Endothelial cell of umbilical vein (primary cell): ENCODE measurements around the gene MMADHC. TPM values are rescaled to one million over a fixed set of nuclear protein-coding genes. Genes with fewer than 3 reads are reported as not detected.

ENCODE experiments used
- BruUV-seq: library from RNA; stranded (reverse); fragments of 400-500 nt; replicated peaks from 2 replicates; lab custom pipeline; 2021; lab: Mats Ljungman, UMichigan
- CTCF ChIA-PET: fragments of 300-600, 350-600 bp; sonication (Branson Sonifier 250); formaldehyde crosslinking; loops from one replicate; lab custom pipeline; 2021; ENCODE audit warnings: antibody characterized with exemption, inconsistent platforms; lab: Charles Lee
- POLR2A ChIA-PET: fragments of 300-600, 350-600 bp; sonication (Branson Sonifier 250); formaldehyde crosslinking; loops from one replicate; lab custom pipeline; 2021; ENCODE audit warnings: antibody characterized with exemption, inconsistent platforms; lab: Charles Lee
- DNase-seq: peaks from one replicate; pipeline ENCODE4 v3.0.0-alpha.2; 2011; ENCODE audit warnings: low read depth, low spot score
- FAIRE-seq: peaks from 2 replicates; lab custom pipeline; 2011; peaks lifted over from hg19 to GRCh38; lab: Jason Lieb, UNC
- H2AFZ ChIP-seq: 2 replicates; pipeline ENCODE4 v1.6.0; 2012; ENCODE audit warnings: low read depth, low read length, control low read depth, inconsistent platforms
- H3K27ac ChIP-seq: 2 replicates; pipeline ENCODE4 v1.5.1; 2011; ENCODE audit warnings: low read depth, mild to moderate bottlenecking, control low read depth, low read length, moderate library complexity; ENCODE audit not compliant: insufficient read depth
- H3K27me3 ChIP-seq, 2 experiments: 2 replicates each; pipeline versions ENCODE4 v1.6.0 to v1.6.1; 2011; ENCODE audit warnings: low read length in 2 of 2, mixed read lengths in 1 of 2; ENCODE audit not compliant: control insufficient read depth in 2 of 2, insufficient read depth in 2 of 2
- H3K36me3 ChIP-seq, 2 experiments: 2 replicates in 1 of 2; 3 replicates in 1 of 2; pipeline ENCODE4 v1.5.1; 2011; ENCODE audit warnings: low read length in 2 of 2, mild to moderate bottlenecking in 1 of 2, moderate library complexity in 1 of 2; ENCODE audit not compliant: control insufficient read depth in 2 of 2, insufficient read depth in 2 of 2; ENCODE audit errors: extremely low read depth in 1 of 2
- H3K4me1 ChIP-seq: 3 replicates; pipeline ENCODE4 v1.5.1; 2011; ENCODE audit warnings: mild to moderate bottlenecking, low read length; ENCODE audit not compliant: control insufficient read depth, insufficient read depth; ENCODE audit errors: extremely low read depth
- H3K4me2 ChIP-seq: 2 replicates; pipeline ENCODE4 v1.6.1; 2011; ENCODE audit warnings: low read length, control low read depth, mixed read lengths; ENCODE audit not compliant: insufficient read depth
- H3K4me3 ChIP-seq, 3 experiments: fragments of 200-600 bp in 1 of 3; sonication (generic), shearing (Covaris generic) in 1 of 3; replicated peaks in 1 of 3; 2 replicates each; pipeline ENCODE4 v1.5.1; 2011 to 2016; ENCODE audit warnings: control low read depth in 3 of 3, low read length in 3 of 3, mild to moderate bottlenecking in 2 of 3, inconsistent platforms in 1 of 3, low read depth in 1 of 3, moderate library complexity in 1 of 3; ENCODE audit not compliant: insufficient read depth in 1 of 3
- H3K79me2 ChIP-seq: 2 replicates; pipeline ENCODE4 v1.6.0; 2012; ENCODE audit warnings: low read length, inconsistent platforms; ENCODE audit not compliant: control insufficient read depth, insufficient read depth
- H3K9ac ChIP-seq: replicated peaks from 2 replicates; pipeline ENCODE3; 2011; ENCODE audit warnings: low read length, control low read depth; ENCODE audit not compliant: insufficient read depth; ENCODE audit errors: extremely low read depth
- H3K9me1 ChIP-seq: replicated peaks from 3 replicates; pipeline ENCODE4 v1.6.0; 2011; ENCODE audit warnings: mild to moderate bottlenecking, low read length; ENCODE audit not compliant: control insufficient read depth, insufficient read depth; ENCODE audit errors: extremely low read depth
- H3K9me3 ChIP-seq: replicated peaks from 2 replicates; pipeline ENCODE4 v1.5.1; 2012; ENCODE audit warnings: low read length, inconsistent platforms; ENCODE audit not compliant: control insufficient read depth, insufficient read depth
- H4K20me1 ChIP-seq: replicated peaks from 2 replicates; pipeline ENCODE3; 2011; ENCODE audit warnings: mild to moderate bottlenecking, low read length; ENCODE audit not compliant: control insufficient read depth, insufficient read depth; ENCODE audit errors: extremely low read depth
- CTCF ChIP-seq, 2 donors: IDR thresholded peaks; 1 replicate in 1 of 2; 2 replicates in 1 of 2; pipeline ENCODE4 v1.5.1; 2011; ENCODE audit warnings: low read length in 2 of 2, mild to moderate bottlenecking in 2 of 2, moderate library complexity in 2 of 2, control low read depth in 1 of 2, inconsistent platforms in 1 of 2, low read depth in 1 of 2; ENCODE audit not compliant: insufficient read depth in 1 of 2; ENCODE audit errors: extremely low read depth in 1 of 2
- EZH2 ChIP-seq: IDR thresholded peaks from 2 replicates; pipeline ENCODE4 v1.6.1; 2012; ENCODE audit warnings: borderline replicate concordance, low read depth, mild to moderate bottlenecking, moderate library complexity, low read length, inconsistent platforms; ENCODE audit not compliant: severe bottlenecking
- MAX ChIP-seq: IDR thresholded peaks from 2 replicates; pipeline ENCODE4 v1.6.1; 2011; ENCODE audit not compliant: insufficient read depth, insufficient read length
- POLR2A ChIP-seq: IDR thresholded peaks from 2 replicates; pipeline ENCODE4 v1.6.1; 2012; ENCODE audit warnings: low read depth, mild to moderate bottlenecking, control low read depth, low read length
- POLR2AphosphoS5 ChIP-seq: IDR thresholded peaks from 2 replicates; pipeline ENCODE4 v1.6.1; 2012; ENCODE audit warnings: low read depth, mild to moderate bottlenecking, control low read depth, low read length, moderate library complexity; ENCODE audit not compliant: insufficient read depth
- dilution Hi-C: fragments of 300-500 bp; cut with MboI; formaldehyde crosslinking; loops from one replicate; pipeline ENCODE4 v1.15.0; 2019; ENCODE audit warnings: low sequenced_read_pairs; ENCODE audit not compliant: extremely low pct_ligation_motif_present
- intact Hi-C: fragments of 100-400 bp; cut with micrococcal nuclease; formaldehyde crosslinking; loops from one replicate; pipeline ENCODE4 v1.10.0; 2022
- polyA plus RNA-seq, 4 experiments: library from polyadenylated mRNA; depleted of rRNA in 3 of 4; stranded (reverse) in 3 of 4; unstranded in 1 of 4; fragments of >200 nt; gene quantifications; 2 replicates each; pipeline versions ENCODE4 v1.2.1 to v1.2.3, GENCODE V29; 2011 to 2012; ENCODE audit warnings: missing spikeins in 1 of 4
- total RNA-seq: library from RNA; stranded (reverse); gene quantifications from 2 replicates; pipeline ENCODE4 v1.2.3, GENCODE V29; 2021

Gene MMADHC
- total and polyA plus RNA-seq, 2 donors (not counting 3 experiments of a cell fraction or from before 2014, with no cell fraction given) = 53.4 to 115 TPM

GRCh38 chr2:149538138-149538833 lies 49.3 kb downstream of the MMADHC start:
- FAIRE-seq (no peak), DNase-seq (no peak)
- CTCF ChIA-PET = no interaction called here
- no peak overlapping the region for H3K4me3 ChIP-seq
- no TSS peak for BruUV-seq
- H3K9ac ChIP-seq = no peak overlapping the region
- no peak overlapping the region for H3K4me2 ChIP-seq
- no peak overlapping the region for H3K27ac ChIP-seq
- dilution Hi-C loops = no loop called here
- POLR2A ChIA-PET = no interaction called here
- intact Hi-C loops = no loop called here
- TF ChIP-seq POLR2AphosphoS5 = no peak
- TF ChIP-seq EZH2 = no peak
- no peak for TF ChIP-seq CTCF (IDR thresholded peaks at IDR 0.05; ENCODE audit: extremely low read depth in 1 of 2, insufficient read depth in 1 of 2, low read depth in 1 of 2, low read length in 2 of 2)
- TF ChIP-seq POLR2A = no peak
- TF ChIP-seq MAX = no peak
- peaks cover 2 to 3% of the 10 kb centered on the region in 2 experiments for H3K27me3 ChIP-seq
- no peaks in the 10 kb centered on the region for H3K9me3 ChIP-seq
- no peaks in the 10 kb centered on the region for H3K9me1 ChIP-seq
- no peaks in the 10 kb centered on the region for H4K20me1 ChIP-seq
- H3K79me2 ChIP-seq = no peaks in the 10 kb centered on the region
- H3K4me1 ChIP-seq = no peaks in the 10 kb centered on the region
- H2AFZ ChIP-seq = no peak overlapping the region
- H3K36me3 ChIP-seq = no peaks in the 10 kb centered on the region
